ENCODE results near the gene FCN3.
"Not testable (repeated sequence)": the region's sequence is repeated elsewhere in the genome, so short reads cannot be mapped to it uniquely, and the experiment has no call there.

The FCN3 gene

GRCh38 chr1:27392778-27393635 is 18.4 kb upstream of the FCN3 start:
- DNase-seq: no peak
- no peaks in the 10 kb centered on the region for H3K36me3 ChIP-seq
- peak; percentile 28; the same call in 1 of the 2 replicates for TF ChIP-seq CTCF (IDR thresholded peaks at IDR 0.05; ENCODE audit: low read depth, low read length)
- H3K4me1 ChIP-seq: peaks cover 4% of the 10 kb centered on the region; the same call in 1 of the 2 replicates
- H3K4me3 ChIP-seq (ENCODE audit: low read depth, low read length): peak overlapping the region; percentile 70
- H3K9me3 ChIP-seq: no peaks in the 10 kb centered on the region
- no peaks in the 10 kb centered on the region for H3K27me3 ChIP-seq

- H3K27me3 ChIP-seq: no peaks in the 10 kb centered on the region
- peak; percentile 91 for DNase-seq
Measured at GRCh38 chr1:27392096-27392777, 17.6 kb upstream of the FCN3 start, which contains the start of gene GPR3. GPR3 (plus strand) TSS chr1:27392622; CDS start chr1:27393799, 1,177 bp downstream.

GRCh38 chr1:27391511-27392095 is 17.0 kb upstream of the FCN3 start:
- TF ChIP-seq CTCF (IDR thresholded peaks at IDR 0.05; ENCODE audit: low read depth, low read length): no peak
- Histone ChIP-seq H3K4me1 (peaks cover 4% of the 10 kb centered on the region; the same call in 1 of the 2 replicates), H3K9me3 (no peaks in the 10 kb centered on the region), H3K27me3 (no peaks in the 10 kb centered on the region), H3K4me3 (ENCODE audit: low read depth, low read length) (no peak overlapping the region), H3K36me3 (no peaks in the 10 kb centered on the region)
- no peak for DNase-seq

More at GRCh38 chr1:27392096-27392777, 17.6 kb upstream of the FCN3 start, which contains the start of gene GPR3:
- Histone ChIP-seq H3K4me1 (peaks cover 4% of the 10 kb centered on the region; the same call in 1 of the 2 replicates), H3K9me3 (no peaks in the 10 kb centered on the region), H3K36me3 (no peaks in the 10 kb centered on the region), H3K4me3 (ENCODE audit: low read depth, low read length) (peak within 1 kb of the TSS; percentile 70)
- peak; percentile 54 for TF ChIP-seq CTCF (IDR thresholded peaks at IDR 0.05; ENCODE audit: low read depth, low read length)

- Histone ChIP-seq H3K4me3 (ENCODE audit: low read depth, low read length) (no peak overlapping the region), H3K9me3 (no peaks in the 10 kb centered on the region), H3K27me3 (no peaks in the 10 kb centered on the region), H3K36me3 (no peaks in the 10 kb centered on the region), H3K4me1 (peaks cover 4% of the 10 kb centered on the region; the same call in 1 of the 2 replicates)
- DNase-seq: peak; percentile 55
- TF ChIP-seq CTCF (IDR thresholded peaks at IDR 0.05; ENCODE audit: low read depth, low read length): peak; percentile 79
Measured at GRCh38 chr1:27388337-27389005, 13.8 kb upstream of the FCN3 start.

GRCh38 chr1:27384797-27385196 is 10.2 kb upstream of the FCN3 start:
- H3K4me3 ChIP-seq (ENCODE audit: low read depth, low read length); H3K9me3 ChIP-seq; H3K36me3 ChIP-seq; H3K4me1 ChIP-seq; H3K27me3 ChIP-seq; DNase-seq: not testable (repeated sequence)

- no peaks in the 10 kb centered on the region for H3K9me3 ChIP-seq
- H3K27me3 ChIP-seq: no peaks in the 10 kb centered on the region
- TF ChIP-seq CTCF (IDR thresholded peaks at IDR 0.05; ENCODE audit: low read depth, low read length): no peak
- no peak overlapping the region for H3K4me3 ChIP-seq (ENCODE audit: low read depth, low read length)
- no peaks in the 10 kb centered on the region for H3K36me3 ChIP-seq
- DNase-seq: no peak
- H3K4me1 ChIP-seq: no peaks in the 10 kb centered on the region
Measured at GRCh38 chr1:27383661-27384060, 9.0 kb upstream of the FCN3 start.

Measured in BE2C (cell line).